GM19035 (cell line): ENCODE data around the gene EIF4B.

Experiments
- ATAC-seq: cut with Tn5 transposase; IDR thresholded peaks from one replicate; pipeline ENCODE4 v1.9.1; 2021; ENCODE audit not compliant: unreplicated experiment

EIF4B gene

DNA sequence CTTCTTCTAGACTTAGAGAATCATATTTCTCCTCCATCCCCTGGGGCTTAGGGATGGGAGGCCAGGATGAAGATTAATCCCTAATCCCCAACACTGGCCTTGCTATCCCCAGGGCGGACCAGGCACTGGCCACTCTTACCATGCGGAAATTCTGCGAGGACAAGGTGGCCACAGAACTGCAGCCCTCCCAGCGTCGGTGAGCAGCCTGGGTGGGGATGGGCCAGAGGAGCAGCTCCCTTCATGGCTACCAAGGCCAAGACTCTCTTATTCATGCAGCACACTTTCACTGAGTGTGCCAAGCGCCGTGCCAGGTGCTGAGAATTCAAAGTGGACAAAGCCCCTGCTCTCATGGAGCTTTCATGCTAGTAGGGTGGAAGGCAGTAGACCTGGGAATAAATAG, 50.6 kb downstream of the EIF4B start:
- no peak for ATAC-seq

DNA sequence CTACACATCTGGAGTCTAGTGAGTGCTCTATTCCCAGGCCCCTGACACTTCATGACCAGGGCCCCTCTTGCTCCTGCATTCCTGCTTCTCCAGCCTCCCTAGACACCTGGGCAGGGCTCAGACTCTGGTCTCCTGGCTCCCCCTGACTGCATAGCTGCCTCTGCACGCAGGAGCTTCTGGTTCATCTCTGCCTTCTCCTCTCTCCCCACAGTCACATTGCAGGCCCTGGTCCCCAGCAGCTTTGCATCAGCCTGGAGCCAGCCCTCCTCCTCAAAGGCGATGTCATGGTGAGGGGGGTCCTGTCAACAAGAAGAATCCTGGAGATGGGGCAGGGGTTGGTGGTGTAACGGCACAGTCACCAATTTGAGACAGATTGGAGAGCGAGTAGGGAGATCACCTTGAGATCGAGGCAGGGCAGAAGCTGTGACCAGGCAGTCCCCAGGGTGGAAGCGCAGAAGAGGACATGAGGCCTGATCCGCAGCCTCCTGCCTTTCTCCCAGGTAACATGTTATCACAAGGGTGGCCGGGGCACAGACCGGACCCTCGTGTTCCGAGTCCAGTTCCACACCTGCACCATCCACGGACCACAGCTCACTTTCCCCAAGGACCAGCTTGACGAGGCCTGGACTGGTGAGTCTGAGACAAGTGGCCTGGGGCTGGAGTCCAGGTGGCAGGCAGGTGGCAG, 51.7 kb downstream of the EIF4B start:
- no peak for ATAC-seq

DNA sequence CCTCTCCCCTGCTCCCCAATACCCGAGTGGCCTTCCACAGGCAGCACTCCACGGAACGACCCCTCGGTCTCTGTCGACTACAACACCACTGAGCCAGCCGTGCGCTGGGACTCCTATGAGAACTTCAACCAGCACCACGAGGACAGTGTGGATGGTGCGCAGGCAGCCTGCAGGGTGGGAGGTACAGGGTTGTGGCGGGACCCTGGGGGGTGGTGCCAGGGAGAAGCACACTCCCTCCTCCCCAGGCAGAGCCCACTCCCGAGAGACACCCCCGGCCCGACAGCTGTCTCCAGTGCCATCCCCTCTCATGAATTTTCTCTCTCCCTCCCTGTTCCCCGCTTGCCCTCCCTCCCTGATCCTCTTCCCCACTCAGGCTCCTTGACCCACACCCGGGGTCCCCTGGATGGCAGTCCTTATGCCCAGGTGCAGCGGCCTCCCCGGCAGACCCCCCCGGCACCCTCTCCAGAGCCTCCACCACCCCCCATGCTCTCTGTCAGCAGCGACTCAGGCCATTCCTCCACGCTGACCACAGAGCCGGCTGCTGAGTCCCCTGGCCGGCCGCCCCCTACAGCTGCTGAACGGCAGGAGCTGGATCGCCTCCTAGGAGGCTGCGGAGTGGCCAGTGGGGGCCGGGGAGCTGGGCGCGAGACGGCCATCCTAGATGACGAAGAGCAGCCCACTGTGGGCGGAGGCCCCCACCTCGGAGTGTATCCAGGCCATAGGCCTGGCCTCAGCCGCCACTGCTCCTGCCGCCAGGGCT, 52.6 kb downstream of the EIF4B start:
- no peak for ATAC-seq

GRCh38 chr12:53059434-53060063, 53.3 kb downstream of the EIF4B start:
- ATAC-seq, result no peak

- ATAC-seq, result no peak
These were observed 53.9 kb downstream of the EIF4B start for GRCh38 chr12:53060064-53060720.

GRCh38 chr12:53060721-53061276, 54.5 kb downstream of the EIF4B start:
- no peak for ATAC-seq

- ATAC-seq, result no peak
These were observed 55.3 kb downstream of the EIF4B start for GRCh38 chr12:53061404-53062010.

DNA sequence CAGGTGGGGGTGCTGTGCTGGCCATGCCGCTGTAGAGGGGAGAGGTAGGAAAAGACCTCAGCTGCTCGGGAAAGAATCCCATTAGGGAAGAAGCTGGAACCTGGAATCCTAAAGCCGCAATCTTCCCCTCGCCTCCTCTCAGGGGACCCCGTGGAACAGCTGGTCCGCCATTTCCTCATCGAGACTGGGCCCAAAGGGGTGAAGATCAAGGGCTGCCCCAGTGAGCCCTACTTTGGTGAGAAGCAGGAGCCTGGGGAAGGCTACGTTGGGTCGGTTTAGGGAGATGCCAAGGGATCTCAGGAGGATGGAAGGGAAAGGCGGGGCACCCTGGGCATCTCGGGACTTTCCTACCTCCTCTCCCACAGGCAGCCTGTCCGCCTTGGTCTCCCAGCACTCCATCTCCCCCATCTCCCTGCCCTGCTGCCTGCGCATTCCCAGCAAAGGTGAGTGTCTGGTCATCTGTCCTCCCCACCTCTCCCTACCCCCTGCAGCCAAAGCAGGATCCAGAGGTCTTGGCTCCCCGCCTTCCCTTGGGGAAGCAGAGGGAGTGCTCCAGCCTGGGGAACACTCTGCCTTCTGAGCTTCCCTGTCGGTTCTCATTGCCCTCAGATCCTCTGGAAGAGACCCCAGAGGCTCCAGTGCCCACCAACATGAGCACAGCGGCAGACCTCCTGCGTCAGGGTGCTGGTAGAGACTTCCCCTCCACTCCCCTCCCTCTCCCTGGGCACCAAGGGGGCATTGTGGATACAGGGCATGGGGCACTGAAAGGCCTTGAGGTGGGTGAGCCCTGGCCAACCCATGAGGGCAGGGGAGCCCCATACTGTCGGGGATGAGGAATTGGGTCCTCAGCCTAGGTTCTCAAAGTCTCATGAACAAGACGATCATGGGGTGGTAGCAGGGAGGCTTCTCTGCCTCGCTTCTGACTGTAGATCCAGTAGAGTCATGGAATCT, 56.0 kb downstream of the EIF4B start:
- ATAC-seq, result no peak

DNA sequence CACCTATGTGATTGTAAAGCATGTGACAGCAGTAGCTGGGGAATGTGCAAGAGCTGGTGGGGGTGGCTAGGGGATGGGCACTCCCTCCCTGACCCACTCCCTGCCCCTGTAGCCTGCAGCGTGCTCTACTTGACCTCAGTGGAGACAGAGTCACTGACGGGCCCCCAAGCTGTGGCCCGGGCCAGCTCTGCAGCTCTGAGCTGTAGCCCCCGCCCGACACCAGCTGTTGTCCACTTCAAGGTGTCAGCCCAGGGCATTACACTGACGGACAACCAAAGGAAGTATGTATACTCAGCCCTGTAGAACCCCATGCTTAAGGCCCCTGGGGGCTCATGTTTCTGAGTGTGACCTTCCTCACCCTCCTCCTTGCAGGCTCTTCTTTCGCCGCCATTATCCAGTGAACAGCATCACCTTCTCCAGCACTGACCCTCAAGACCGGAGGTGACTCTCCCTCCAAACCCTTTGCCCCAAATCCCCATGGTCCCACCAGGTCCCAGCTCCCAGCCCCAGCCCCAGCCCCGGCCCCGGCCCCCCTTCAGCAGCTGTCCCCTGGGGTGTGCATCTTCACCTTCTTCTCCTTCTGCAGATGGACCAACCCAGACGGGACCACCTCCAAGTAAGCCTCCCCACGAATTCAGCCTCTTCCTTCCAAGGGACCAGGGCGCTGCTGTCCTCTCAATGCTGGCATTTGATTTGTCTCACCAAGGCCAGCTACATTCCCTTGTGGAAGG, 56.9 kb downstream of the EIF4B start:
- ATAC-seq, result no peak

DNA sequence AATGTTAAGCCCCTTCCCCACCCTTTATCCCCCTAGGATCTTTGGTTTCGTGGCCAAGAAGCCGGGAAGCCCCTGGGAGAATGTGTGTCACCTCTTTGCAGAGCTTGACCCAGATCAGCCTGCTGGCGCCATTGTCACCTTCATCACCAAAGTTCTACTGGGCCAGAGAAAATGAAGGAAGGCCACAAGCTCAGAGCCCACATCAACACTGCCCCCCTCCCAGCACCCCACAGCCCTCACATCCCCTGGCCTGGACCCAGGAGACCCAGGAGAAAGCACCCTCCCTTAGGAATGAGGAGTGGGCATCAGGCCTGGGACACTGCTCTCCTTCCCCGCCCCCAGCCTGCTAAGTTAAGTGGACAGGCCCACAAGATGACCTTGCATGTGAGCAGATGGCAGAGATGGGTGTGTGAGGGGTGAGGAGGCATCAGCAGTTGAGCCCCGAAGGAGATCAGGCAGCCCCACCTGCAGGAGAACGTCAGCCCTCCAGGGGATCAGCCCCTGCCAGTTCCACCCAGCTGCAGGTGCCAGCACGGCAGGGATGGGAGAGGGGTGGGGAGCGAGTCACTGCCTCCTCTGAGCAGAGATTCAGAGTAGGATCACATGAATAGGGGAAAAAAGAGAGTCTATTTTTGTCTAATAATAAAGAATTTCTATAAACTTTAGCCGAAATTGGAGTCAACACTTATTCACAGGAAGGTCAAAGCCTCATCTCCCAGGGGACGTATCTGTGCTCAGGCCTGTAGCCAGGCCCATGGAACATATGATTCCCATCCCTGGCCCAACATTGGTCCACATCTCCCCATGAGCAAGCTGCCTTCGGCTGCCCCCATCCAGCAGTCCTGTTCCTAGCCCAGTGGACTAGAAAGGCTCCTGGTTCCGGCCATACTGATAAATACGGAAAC, 57.7 kb downstream of the EIF4B start:
- no peak for ATAC-seq

GRCh38 chr12:53064613-53065436, 58.6 kb downstream of the EIF4B start:
- ATAC-seq, result no peak

DNA sequence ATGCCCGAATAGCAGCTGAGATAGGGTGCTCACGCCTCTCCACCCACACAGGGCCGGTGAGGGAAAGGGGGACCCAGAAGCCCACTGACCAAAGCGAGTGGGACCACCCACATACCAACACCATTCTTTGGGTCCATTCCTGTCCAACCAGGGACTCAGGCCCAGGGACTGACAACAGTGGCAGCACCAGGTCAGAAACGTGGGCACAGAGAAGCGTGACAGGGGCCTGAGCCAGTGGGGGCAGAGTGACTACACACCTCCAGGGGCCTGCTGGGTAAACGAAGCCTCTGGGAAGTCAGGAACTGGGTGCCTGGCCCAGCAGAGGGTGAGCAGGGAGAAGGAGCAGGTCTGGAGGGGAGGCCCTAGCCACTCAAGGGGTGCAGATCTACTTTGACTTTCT, 59.2 kb downstream of the EIF4B start:
- no peak for ATAC-seq

DNA sequence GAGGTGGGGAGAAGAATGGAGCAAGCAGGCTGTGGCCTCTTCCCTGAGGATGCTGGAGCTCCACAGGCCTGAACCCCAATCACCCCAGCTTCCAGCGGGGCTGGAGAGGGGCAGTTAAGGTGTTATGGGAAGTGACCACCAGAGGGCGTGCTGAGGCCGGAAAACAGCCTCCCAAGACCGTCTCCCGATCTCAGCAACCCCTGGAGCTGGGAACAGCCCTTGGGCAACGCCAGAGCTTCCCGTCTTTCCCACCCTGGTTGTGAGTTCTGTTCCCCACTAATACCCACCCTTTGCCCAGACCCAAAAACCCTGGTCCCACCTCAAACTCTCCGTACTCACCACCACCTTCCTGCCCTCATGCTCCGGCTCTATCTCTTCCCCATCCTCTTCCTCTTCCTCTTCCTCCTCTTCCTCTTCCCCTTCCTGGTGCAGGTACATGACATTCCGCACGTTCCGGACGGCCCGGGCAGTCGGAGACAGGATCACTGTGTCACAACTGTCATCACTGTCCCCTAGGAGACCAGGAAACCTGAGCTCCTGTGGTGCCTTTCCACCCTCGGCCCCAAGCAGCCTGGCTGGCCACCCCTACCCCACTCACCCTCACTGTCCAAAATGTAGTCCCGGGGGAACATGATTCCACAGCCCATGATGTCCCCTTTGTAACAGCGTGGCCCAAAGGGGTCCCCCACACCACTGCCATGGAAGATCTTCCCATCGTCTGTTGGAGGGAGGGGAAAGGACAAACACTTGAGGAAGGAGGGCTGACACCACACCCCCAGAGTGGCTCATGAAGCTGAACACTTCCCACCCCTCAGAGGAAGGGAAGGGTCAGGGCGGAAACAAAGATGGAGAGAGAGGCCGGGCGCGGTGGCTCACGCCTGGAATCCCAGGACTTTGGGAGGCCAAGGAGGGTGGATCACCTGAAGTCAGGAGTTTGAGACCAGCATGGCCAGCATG, 60.0 kb downstream of the EIF4B start:
- no peak for ATAC-seq

DNA sequence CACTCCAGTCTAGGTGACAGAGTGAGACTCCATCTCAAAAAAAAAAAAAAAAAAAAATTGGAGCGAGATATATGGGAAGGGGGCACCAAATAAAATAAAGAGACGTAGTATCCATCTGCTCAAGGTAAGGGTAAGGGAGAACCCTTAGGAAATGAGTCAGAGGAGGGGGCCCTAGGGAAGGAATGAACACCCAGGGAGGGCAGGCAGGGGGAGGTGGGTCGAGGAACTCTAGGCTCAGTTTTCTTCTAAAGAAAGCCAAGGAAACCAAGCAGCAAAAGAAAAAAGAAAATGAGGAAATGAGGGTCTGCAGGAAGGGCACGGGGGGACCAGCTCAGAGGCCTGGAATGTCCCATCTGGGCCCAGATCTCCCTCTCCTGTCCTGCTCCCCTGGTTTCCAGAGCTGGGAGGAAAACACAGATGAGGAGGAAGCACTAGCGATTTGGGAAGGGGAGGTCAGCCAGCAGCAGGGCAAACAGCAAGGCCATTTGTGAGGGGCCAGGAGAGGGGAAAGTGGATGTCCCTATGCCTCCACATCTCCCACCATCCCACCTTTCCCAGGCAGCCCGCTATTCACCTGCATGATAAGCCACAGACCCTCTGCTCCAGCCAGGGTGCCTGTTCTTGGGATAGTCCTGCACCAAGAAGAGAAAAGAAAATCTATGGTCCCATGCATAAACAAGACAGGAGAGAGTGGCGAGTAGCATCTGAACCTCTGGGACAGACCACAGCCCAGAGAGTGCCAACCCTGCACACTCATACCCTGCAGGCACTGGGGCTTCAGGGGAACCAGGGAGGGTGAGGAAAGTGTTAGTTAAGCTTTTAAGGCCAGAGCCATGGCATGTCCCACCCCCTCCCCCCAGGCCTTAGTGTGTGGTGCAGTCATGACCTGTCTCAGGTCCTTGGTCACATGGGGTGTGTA, 61.1 kb downstream of the EIF4B start:
- no peak for ATAC-seq
